ENCODE measurements around the gene COX7B2. TPM values are rescaled to one million over a fixed set of nuclear protein-coding genes. Genes with fewer than 3 reads are reported as not detected.

The COX7B2 gene
- total RNA-seq, 2 donors from 2014 or later: not detected

- 94 to 95% methylated on average over 4 of the region's 4 CpGs for WGBS, 2 donors
Observed at GRCh38 chr4:46836584-46836983, 72.5 kb downstream of the COX7B2 start.

GRCh38 chr4:46830971-46831454 is 78.0 kb downstream of the COX7B2 start:
- no peaks in the 10 kb centered on the region for H3K36me3 ChIP-seq (replicated peaks in 1 of 2; ENCODE audit: insufficient read depth in 1 of 2, low read depth in 2 of 2)
- ATAC-seq (no peak), DNase-seq (no peak)
- no peaks in the 10 kb centered on the region for H3K27me3 ChIP-seq
- no peak overlapping the region for H3K4me3 ChIP-seq
- no peaks in the 10 kb centered on the region for H3K4me1 ChIP-seq
- H3K9me3 ChIP-seq: no peaks in the 10 kb centered on the region
- WGBS, 2 donors: 91 to 100% methylated on average over 8 to 22 of the region's 24 CpGs
- no peak for TF ChIP-seq CTCF (IDR thresholded peaks at IDR 0.05)
- TF ChIP-seq POLR2A (IDR thresholded peaks at IDR 0.05): no peak
- no peak overlapping the region for H3K27ac ChIP-seq
- intact Hi-C loops (cut with DNase I): no loop called here

More at GRCh38 chr4:46836584-46836983, 72.5 kb downstream of the COX7B2 start:
- Histone ChIP-seq H3K9me3 (no peaks in the 10 kb centered on the region), H3K27ac (no peak overlapping the region), H3K27me3 (no peaks in the 10 kb centered on the region), H3K4me1 (no peaks in the 10 kb centered on the region), H3K4me3 (no peak overlapping the region), H3K36me3 (replicated peaks in 1 of 2; ENCODE audit: insufficient read depth in 1 of 2, low read depth in 2 of 2) (no peaks in the 10 kb centered on the region)
- no peak for ATAC-seq
- no peak for DNase-seq
- intact Hi-C loops (cut with DNase I): no loop called here
- TF ChIP-seq CTCF (IDR thresholded peaks at IDR 0.05): no peak
- no peak for TF ChIP-seq POLR2A (IDR thresholded peaks at IDR 0.05)

- H3K27ac ChIP-seq: no peak overlapping the region
- ATAC-seq: no peak
- intact Hi-C loops (cut with DNase I): no loop called here
- no peak for DNase-seq
- H3K27me3 ChIP-seq: no peaks in the 10 kb centered on the region
- TF ChIP-seq POLR2A (IDR thresholded peaks at IDR 0.05) (no peak), CTCF (IDR thresholded peaks at IDR 0.05) (no peak)
- WGBS, 2 donors: 86 to 95% methylated on average over 6 of the region's 6 CpGs
- H3K4me3 ChIP-seq: no peak overlapping the region
- H3K36me3 ChIP-seq (replicated peaks in 1 of 2; ENCODE audit: insufficient read depth in 1 of 2, low read depth in 2 of 2): no peaks in the 10 kb centered on the region
- H3K9me3 ChIP-seq: no peaks in the 10 kb centered on the region
- no peaks in the 10 kb centered on the region for H3K4me1 ChIP-seq
Observed at GRCh38 chr4:46820154-46820553, 88.9 kb downstream of the COX7B2 start.

- DNase-seq (no peak), ATAC-seq (no peak)
- no peaks in the 10 kb centered on the region for H3K27me3 ChIP-seq
- no peak overlapping the region for H3K4me3 ChIP-seq
- no peak for TF ChIP-seq POLR2A (IDR thresholded peaks at IDR 0.05)
- TF ChIP-seq CTCF (IDR thresholded peaks at IDR 0.05): no peak
- peak overlapping the region in 1 of 4 donors; percentile 29 for H3K27ac ChIP-seq
- no peaks in the 10 kb centered on the region for H3K9me3 ChIP-seq
- no peaks in the 10 kb centered on the region for H3K36me3 ChIP-seq (replicated peaks in 1 of 2; ENCODE audit: insufficient read depth in 1 of 2, low read depth in 2 of 2)
- WGBS, 2 donors: 30 to 37% methylated on average over 3 of the region's 3 CpGs
- intact Hi-C loops (cut with DNase I): no loop called here
- H3K4me1 ChIP-seq: no peaks in the 10 kb centered on the region
Observed at GRCh38 chr4:46819095-46819494, 90.0 kb downstream of the COX7B2 start.

GRCh38 chr4:46818604-46819003 is 90.4 kb downstream of the COX7B2 start:
- peak overlapping the region in 1 of 4 donors; percentile 29 for H3K27ac ChIP-seq
- intact Hi-C loops (cut with DNase I): no loop called here
- H3K4me3 ChIP-seq: no peak overlapping the region
- no peaks in the 10 kb centered on the region for H3K4me1 ChIP-seq
- no peaks in the 10 kb centered on the region for H3K27me3 ChIP-seq
- no peaks in the 10 kb centered on the region for H3K36me3 ChIP-seq (replicated peaks in 1 of 2; ENCODE audit: insufficient read depth in 1 of 2, low read depth in 2 of 2)
- no peaks in the 10 kb centered on the region for H3K9me3 ChIP-seq
- TF ChIP-seq POLR2A (IDR thresholded peaks at IDR 0.05) (no peak), CTCF (IDR thresholded peaks at IDR 0.05) (no peak)
- ATAC-seq (no peak), DNase-seq (no peak)
- 31 to 43% methylated on average over 4 of the region's 4 CpGs for WGBS, 2 donors
